C1 segment of cervical spinal cord (tissue), 14 donors: ENCODE results near the gene OR10H2.
"Not testable (repeated sequence)": the region's sequence is repeated elsewhere in the genome, so short reads cannot be mapped to it uniquely, and the experiment has no call there.

Source experiments
- DNase-seq, 14 donors: peaks; one replicate each; lab custom pipeline; 2025; lab: John Stamatoyannopoulos, UW

The OR10H2 gene, protein sequence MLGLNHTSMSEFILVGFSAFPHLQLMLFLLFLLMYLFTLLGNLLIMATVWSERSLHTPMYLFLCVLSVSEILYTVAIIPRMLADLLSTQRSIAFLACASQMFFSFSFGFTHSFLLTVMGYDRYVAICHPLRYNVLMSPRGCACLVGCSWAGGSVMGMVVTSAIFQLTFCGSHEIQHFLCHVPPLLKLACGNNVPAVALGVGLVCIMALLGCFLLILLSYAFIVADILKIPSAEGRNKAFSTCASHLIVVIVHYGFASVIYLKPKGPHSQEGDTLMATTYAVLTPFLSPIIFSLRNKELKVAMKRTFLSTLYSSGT

DNA sequence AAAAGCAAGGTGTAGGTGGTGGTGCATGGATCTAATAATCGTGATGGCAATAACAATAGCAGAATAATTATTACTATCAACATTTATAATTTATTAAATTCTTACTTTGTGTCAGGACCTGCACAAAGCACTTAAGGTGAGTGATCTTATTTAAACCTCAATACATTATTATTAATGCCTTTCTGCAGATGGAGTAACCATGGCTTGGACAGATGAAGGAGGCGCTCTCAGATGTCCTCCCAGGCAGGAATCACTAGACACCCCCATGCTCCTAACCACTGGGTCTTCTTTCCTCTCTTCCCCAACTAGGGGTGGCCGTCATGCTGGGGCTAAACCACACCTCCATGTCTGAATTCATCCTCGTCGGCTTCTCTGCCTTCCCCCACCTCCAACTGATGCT, at the start of gene OR10H2:
TSS of gene OR10H2 (plus strand) at position 301 of the 400 bp plus-strand sequence. CDS start at position 321, 20 bp downstream.
- DNase-seq = no peak

DNA sequence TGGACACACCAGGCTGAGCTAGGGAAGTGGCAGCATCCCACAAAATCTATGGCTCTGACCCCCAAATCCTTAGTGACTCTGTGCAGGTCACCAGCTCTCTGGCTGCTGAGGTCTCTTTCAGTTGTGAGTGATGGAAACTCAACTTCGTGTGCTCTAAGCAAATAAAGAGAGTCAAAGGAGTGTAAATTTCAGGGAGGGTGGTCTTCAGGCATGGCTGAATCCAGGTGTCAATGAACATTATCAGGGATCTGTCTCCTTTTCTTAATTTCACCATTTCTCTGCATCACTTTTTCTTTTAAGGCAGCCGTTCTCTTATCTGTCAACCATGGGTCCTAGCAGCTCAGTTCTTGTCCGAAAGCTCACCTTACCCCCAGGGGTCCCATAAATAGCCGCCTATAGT, 48.7 kb upstream of the OR10H2 start:
- DNase-seq = no peak

DNA sequence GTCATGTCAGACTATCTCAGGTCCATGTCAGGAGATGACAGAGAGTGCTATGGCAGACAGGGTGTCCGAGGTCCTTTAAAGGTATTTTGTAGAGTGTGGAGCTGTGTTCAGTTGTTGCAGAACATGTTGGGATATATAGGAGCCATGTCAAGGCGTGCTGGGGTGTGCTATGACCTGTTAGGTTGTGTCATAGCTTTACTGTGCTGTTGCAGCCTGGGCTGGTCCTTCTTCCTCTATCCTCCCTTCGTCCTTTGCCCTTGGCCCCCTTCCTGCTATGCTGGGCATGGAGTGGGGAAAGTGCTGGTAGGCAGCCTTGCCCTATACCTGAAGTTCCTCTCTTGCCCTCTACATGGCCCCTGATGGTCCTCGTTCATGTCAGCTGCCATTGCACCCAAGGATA, 48.0 kb upstream of the OR10H2 start:
- DNase-seq = not testable (repeated sequence)

DNA sequence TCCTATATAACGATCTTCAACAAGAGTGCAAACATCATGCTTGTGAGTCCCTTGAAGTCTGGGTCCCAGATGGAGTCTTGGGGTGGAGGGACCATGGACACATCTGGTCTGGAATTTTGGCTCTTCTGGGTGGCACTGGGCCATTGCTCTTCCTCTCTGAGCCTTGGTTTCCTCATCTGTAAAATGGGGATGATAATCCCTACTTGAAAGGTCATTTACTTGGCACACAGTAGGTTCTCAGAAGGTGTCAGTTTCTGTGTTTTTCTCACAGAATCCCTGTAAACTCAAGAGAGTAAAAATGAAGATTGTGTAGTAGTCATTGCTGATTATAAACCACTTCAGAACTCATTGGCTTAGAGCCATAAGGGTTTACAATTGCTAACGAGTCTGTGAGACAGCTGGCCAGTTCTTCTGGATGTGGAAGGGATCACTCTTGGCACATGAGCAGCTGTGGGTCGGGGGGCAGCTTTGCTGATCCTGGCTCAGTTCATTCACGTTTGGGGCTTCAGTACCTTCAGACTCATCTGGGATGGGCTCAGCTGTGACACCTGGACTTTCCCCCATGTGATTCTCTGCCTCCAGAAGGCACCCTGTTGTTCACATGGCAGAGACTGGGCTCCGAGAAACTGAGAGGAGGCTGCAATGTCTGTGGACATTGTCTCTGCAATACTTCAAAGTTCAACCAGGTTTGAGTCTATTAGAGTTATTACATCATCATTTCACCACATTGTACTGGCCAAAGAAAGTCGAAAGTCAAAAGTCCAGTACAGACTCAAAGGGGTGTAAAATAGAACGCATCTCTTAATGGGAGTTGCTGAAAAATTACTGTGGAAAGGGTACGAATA, 47.1 kb upstream of the OR10H2 start:
- no peak for DNase-seq

DNA sequence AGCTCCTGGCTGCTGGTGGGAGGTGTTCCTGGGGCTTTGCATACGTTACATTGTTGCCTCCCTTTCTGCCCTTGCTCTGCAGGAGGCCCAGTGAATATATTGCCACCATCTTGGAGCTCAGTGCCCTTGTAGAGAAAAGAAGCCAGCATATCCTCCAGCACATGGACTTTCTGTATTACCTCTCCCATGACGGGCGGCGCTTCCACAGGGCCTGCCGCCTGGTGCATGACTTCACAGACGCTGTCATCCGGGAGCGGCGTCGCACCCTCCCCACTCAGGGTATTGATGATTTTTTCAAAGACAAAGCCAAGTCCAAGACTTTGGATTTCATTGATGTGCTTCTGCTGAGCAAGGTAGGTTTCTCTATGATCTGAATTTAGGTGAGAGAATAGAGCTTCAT, 44.4 kb upstream of the OR10H2 start:
- no peak for DNase-seq

DNA sequence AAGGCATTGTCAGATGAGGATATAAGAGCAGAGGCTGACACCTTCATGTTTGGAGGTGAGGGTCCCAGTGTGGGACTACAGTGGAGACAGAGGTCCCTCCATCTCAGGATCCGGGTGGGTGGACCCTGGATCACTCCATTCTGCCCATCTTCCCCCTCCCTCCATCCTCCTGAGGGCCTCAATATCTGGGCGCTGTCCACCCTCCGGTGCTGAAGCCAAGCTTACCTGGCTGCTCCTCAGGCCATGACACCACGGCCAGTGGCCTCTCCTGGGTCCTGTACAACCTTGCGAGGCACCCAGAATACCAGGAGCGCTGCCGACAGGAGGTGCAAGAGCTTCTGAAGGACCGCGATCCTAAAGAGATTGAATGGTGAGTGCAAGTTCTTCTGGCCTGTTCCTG, 43.0 kb upstream of the OR10H2 start:
- no peak for DNase-seq

DNA sequence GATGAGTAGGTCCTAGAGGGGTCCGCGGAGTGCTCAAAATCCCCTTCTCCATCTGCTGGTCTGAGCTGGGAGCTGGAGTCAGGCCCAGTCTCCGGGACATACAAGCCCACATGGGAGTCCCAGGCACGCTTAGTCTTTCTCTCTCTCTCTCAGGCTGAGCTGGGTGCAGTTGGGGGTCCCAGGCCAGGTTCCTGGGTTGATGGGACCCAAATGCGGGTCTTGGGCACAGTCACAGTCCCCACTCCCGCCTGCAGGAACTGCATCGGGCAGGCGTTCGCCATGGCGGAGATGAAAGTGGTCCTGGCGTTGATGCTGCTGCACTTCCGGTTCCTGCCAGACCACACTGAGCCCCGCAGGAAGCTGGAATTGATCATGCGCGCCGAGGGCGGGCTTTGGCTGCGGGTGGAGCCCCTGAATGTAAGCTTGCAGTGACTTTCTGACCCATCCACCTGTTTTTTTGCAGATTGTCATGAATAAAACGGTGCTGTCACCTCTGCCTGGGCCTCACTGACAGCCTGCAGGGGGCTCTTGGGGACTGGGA, 31.1 kb upstream of the OR10H2 start:
- no peak for DNase-seq

DNA sequence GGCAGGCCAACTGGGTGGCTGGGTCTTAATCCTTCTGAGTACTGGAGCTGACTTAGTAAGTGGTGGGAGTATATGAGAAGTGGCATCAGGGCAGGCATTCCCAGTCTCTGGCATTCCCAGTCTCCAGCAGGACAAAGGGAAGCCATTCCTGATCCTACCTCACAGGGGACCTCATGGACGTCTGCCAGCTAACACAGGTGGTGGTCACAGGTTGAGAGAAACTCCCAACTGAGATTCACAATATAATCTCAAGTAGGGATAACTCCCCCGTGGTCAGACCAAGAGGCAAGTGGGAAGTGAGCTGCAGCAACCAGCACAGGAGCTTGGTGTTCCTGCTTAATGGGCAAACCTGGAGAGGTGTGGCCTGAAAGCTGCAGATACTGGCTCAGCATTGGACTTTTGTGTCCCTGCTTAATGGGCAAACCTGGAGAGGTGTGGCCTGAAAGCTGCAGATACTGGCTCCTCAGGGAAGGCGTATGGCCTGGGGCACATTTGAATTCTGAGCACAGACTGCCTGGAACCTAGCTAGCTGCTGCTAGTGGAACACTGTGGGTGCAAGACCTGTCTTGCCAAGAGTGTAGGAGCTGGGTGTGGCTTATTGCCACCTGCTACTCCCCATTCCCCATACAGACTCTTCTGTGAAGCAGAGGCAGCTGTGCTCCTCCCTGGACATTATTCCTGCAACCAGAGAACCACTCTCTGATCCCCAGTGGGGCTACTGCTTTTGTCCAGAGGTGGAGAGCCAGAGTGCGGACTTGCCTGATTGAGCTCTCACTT, 25.9 kb upstream of the OR10H2 start:
- DNase-seq = no peak

DNA sequence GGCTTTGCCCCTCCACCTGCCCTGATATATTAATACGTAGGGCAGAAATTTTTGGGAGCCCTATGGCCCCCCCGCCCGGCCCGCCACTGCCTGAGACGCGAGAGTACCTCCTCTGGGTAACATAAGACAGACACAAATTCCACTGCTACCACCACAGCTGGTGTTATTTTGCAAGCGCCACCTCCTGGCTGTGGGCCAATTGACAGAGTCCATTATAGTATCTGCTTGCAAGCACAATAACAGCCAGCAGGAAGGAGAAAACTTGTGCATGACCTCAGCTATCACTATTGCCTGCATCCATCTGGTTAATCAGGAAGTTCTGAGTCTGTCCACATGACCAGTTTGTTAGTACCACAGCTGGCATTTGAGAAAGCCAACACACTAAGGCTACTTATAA, 25.3 kb upstream of the OR10H2 start:
- DNase-seq = peak in 5 of 14 donors; percentile 1 to 12 (median 3)

DNA sequence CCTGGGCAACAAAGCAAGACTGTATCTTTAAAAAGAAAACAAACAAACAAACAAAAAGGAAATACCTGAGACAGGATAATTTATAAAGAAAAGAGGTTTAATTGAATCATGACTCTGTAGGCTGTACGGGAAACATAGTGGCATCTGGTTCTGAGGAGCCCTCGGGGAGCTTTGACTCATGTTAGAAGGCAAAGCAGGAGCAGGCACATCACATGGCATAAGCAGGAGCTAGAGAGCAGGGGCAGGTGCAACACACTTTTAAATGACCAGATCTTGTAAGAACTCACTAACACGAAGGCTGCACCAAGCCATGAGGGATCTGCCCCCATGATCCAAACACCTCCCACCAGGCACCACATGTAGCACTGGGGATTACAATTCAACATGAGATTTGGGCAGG, 13.2 kb upstream of the OR10H2 start:
- DNase-seq = no peak

DNA sequence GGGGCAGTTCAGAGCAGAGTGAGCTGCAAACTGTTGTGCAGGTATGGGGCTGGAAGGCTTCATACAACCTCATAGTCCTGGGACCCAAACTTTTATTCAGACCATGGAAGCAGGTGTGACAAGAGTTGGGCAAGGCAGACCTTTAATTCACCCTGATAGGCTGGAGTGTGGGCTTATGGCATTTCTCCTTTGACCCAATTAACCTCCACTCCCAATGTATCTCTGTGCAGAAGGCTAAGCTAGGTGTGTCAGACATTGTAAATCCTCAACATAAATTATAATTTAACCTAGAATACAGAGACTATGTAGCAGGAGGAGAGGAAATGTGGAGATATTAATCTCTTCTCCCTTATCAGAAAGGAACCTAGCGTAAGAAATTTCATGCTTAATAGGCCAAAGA, 12.2 kb upstream of the OR10H2 start:
- DNase-seq = no peak

DNA sequence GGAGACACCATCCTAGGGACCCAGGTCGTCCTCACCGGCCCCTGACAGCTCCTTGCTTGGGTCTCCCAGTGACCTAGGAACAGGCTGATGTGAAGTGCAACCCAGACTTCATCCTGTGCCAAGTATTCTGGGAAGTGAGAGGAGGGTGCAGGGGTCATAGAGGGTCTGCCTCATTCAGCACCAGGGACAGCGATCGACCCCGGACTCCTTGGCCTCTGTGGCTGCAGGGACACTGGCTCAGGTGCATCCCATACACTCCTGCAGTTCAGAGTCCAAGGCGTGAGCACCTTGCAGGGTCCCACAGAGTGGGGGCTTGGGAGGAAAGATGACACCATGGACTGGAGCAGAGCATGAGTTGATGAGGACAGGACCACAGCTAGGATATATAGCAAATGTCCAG, 10.0 kb upstream of the OR10H2 start:
- DNase-seq = no peak

DNA sequence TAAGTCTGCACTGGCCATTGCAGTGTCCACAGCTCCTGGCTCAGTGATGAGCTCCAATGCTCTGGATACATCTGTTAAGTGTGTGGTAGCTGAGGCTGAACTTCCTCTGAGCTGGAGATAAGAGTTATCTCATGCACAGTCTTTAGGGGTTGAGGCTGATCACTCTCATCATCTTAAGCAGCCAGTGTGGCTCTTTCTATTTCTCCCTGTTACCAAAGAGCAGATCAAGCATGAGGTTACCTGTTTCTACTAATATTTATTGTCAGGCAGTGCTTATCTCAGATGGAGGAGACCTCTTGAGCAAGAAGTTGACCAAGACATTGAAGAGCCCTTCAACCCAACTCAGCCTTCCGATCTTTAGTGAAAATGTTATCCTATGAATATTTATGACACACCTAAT, 6.6 kb upstream of the OR10H2 start:
- DNase-seq = no peak

DNA sequence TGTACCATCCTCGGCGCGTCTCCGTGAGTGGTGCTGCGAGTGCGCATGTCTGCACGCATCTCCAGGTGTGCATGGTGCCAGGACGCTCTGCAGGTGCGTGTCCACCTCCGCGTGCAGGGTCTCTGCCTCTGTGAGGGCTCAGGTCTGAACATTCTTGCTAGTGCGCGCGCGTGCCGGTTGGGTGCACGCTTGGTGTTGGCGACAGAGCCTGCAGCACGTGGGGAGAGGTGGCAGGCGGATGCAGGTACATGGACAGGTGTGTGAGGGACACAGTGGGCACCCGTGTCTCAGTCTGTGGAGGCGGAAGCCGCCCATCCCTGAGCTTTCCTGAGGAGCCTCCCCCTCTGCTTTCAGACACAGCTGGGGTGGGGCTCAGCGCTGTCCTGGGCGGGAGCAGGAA, 4.9 kb upstream of the OR10H2 start:
- DNase-seq = no peak

DNA sequence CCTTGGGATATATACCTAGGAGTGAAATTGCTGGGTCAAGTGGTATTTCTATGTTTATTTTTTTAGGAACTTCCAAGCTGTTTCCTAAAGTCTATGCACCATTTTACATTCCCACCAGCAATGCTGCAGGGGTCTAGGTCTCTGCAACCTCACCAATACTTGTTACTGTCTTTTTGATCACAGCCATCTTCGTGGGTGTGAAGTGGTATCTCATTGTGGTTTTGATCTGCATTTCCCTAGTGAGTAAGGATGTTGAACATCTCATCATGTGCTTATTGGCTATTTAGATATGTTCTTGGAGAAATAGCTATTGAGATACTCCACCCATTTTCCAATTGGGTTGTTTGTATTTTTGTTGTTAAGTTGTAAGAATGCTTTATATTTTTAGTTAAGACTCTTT, 2.7 kb downstream of the OR10H2 start:
- no peak for DNase-seq

DNA sequence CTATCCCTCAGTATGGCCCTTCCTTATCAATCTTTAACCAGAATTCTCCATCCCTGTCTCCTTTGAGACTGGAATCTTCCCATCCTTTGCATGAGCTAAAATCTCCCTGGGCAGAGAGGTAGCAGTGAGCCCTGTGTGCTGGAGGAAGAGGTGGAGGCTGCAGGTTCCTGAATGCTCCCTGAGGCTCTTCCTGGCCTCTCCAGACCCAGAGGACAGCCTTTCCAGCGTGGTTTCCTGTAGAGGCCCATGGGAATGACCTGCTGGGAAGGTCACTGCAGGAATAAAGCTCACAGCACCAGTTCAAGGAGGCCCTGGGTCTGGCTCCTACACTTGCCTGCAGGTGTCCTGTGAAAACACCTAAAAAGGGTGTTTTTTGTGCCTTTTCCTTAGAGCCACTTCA, 4.6 kb downstream of the OR10H2 start:
- DNase-seq = no peak

DNA sequence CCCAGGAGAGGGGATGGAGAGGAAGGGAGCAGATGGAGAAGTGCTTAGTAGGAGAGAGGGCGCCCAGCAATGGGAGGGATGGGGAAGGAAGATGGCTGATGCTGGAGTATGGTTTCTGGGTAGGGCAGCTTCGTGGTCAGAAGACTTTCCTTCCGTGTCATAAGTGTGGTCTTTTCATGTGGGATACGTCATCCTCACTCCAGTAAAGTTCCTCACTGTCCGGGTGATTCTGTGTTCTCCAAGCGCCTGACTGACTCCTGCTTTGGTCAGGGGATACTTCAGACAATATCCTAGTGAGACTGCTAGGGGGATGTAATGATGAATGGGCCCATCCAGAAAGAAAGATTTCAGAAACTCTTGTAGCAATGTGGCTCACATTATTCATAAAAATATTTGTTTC, 6.1 kb downstream of the OR10H2 start:
- DNase-seq = no peak

DNA sequence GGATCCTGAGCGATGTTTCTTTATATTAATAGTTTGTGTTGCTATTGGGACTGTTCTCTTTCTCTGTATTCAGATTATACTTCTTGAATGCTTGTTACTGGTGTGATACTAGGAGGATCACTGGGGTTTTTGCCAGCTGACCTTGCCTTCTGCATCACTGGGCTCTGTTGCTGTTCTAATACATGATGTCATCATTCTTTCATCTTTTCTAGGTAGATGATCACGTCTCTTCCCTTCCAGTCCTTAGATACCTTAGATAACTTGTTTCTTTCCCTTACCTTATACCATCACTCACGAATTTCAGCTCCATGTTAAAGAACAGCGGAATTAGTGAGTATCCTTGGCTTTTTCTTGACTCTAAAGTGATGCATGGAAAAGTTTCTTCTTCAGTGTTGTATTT, 9.9 kb downstream of the OR10H2 start, which contains the start of gene OR10H3:
TSS of gene OR10H3 (plus strand) at position 264 of the 400 bp plus-strand sequence. CDS start 3,408 bp downstream, outside the sequence.
- DNase-seq = no peak

DNA sequence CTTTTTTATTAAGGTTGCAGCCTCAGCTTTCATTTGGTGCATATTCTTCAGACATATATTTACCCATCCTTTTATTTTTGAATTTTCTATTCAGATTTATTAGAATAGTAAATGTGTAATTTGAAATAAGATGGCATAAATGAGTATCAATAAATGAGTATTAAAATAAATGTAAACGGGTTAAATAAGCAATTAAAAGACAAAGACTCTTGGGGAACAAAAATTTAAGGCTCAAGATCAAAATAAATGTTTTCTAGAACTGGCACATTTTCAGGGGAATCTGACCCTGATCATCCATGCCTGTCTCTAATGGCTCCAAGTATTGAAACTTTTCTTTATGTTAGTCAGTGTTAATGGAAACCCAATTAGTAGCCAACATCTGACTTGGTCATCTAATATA, 13.0 kb downstream of the OR10H2 start:
- no peak for DNase-seq

DNA sequence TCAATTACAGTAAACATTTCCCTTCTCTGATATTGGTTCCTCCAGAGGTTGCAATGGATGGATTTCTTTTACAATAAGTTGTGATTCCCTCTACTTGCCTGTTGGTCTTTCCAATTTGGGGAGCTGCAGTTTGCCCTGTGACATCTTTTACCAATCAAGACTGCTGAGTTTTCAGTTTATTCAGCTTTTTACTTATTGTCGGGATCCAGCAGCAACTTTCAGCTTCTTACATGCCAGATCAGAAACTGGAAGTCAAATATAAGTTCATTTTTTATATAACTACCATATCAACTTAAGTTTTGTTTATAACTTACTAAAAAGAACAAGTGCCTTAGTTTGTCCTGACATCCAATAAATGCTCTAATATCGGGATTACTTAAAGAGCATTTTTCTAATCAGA, 20.4 kb downstream of the OR10H2 start:
- DNase-seq = no peak

DNA sequence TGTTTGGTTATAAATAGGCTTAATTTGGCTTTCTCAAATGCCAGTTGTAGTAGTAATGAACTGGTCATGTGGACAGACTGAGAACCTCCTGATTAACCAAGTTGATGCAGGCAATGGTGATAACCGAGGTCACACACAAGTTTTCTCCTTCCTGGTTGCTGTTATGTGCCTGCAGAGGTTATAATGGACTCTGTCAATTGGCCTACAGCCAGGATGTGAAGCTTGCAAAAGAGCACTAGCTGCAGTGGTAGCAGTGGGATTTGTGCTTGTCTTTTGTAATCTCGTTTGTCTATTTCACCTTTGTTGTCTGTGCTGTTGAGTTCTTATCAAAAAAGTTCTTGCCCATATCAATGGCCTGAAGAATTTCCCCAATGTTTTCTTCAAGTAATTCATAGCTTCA, 30.6 kb downstream of the OR10H2 start:
- DNase-seq = no peak
